ENCODE measurements around the gene ARMC9.
A peak's percentile ranks its signal among the peaks of the same experiment; 100 is the strongest.
"Not testable (repeated sequence)": the region's sequence is repeated elsewhere in the genome, so short reads cannot be mapped to it uniquely, and the experiment has no call there.

ARMC9 gene

GRCh38 chr2:231292472-231293134, 94.2 kb downstream of the ARMC9 start:
- DNase-seq, result no peak

GRCh38 chr2:231293163-231293562, 94.7 kb downstream of the ARMC9 start:
- no peak for DNase-seq

GRCh38 chr2:231294116-231294515, 95.7 kb downstream of the ARMC9 start:
- DNase-seq, result no peak

GRCh38 chr2:231294571-231295362, 96.3 kb downstream of the ARMC9 start:
- no peak for DNase-seq

GRCh38 chr2:231295363-231295655, 96.9 kb downstream of the ARMC9 start:
- no peak for DNase-seq

- no peak for DNase-seq
These were observed 98.1 kb downstream of the ARMC9 start for GRCh38 chr2:231296401-231296974.

- peak in 1 of 2 donors; percentile 31 for DNase-seq
These were observed 98.9 kb downstream of the ARMC9 start for GRCh38 chr2:231297108-231297908.

GRCh38 chr2:231298091-231298490, 99.7 kb downstream of the ARMC9 start:
- no peak for DNase-seq

- no peak for DNase-seq
These were observed 100.8 kb downstream of the ARMC9 start for GRCh38 chr2:231299267-231299666.

- DNase-seq, result no peak
These were observed 101.7 kb downstream of the ARMC9 start for GRCh38 chr2:231300020-231300721.

- no peak for DNase-seq
These were observed 102.3 kb downstream of the ARMC9 start for GRCh38 chr2:231300722-231301076.

GRCh38 chr2:231304259-231304658, 105.8 kb downstream of the ARMC9 start:
- not testable (repeated sequence) for DNase-seq

- no peak for DNase-seq
These were observed 106.8 kb downstream of the ARMC9 start for GRCh38 chr2:231305221-231305620.

GRCh38 chr2:231306791-231307393, 108.5 kb downstream of the ARMC9 start:
- DNase-seq, result no peak

- DNase-seq, result no peak
These were observed 109.8 kb downstream of the ARMC9 start for GRCh38 chr2:231308219-231308618.

- no peak for DNase-seq
These were observed 110.4 kb downstream of the ARMC9 start for GRCh38 chr2:231308631-231309428.

- no peak for DNase-seq
These were observed 113.6 kb downstream of the ARMC9 start for GRCh38 chr2:231312066-231312465.

GRCh38 chr2:231315896-231316295, 117.5 kb downstream of the ARMC9 start:
- DNase-seq, result no peak

- no peak for DNase-seq
These were observed 119.1 kb downstream of the ARMC9 start for GRCh38 chr2:231317579-231317978.

- DNase-seq, result no peak
These were observed 120.0 kb downstream of the ARMC9 start for GRCh38 chr2:231318436-231318835.

GRCh38 chr2:231318954-231319353, 120.5 kb downstream of the ARMC9 start:
- no peak for DNase-seq

- DNase-seq, result no peak
These were observed 121.4 kb downstream of the ARMC9 start for GRCh38 chr2:231319867-231320266.

Data from stimulated activated CD4-positive, alpha-beta T cell treated with anti-CD3 and anti-CD28 coated beads, Interleukin-2, amount 100 ng/mL, for 24 hours (primary cell).